ENCODE data around the gene CNOT6. TPM values are rescaled to one million over a fixed set of nuclear protein-coding genes. Genes with fewer than 3 reads are reported as not detected.
A peak's percentile ranks its signal among the peaks of the same experiment; 100 is the strongest.

Gene CNOT6
- total RNA-seq, 1 donor from 2014 or later: 21.7 TPM

GRCh38 chr5:180601591-180602480 is 107.7 kb downstream of the CNOT6 start:
- Histone ChIP-seq H3K4me1 (no peaks in the 10 kb centered on the region), H3K27ac (no peak overlapping the region), H3K36me3 (no peaks in the 10 kb centered on the region), H3K4me3 (no peak overlapping the region), H3K27me3 (no peaks in the 10 kb centered on the region), H3K9me3 (no peaks in the 10 kb centered on the region)
- TF ChIP-seq, protein P1, sequence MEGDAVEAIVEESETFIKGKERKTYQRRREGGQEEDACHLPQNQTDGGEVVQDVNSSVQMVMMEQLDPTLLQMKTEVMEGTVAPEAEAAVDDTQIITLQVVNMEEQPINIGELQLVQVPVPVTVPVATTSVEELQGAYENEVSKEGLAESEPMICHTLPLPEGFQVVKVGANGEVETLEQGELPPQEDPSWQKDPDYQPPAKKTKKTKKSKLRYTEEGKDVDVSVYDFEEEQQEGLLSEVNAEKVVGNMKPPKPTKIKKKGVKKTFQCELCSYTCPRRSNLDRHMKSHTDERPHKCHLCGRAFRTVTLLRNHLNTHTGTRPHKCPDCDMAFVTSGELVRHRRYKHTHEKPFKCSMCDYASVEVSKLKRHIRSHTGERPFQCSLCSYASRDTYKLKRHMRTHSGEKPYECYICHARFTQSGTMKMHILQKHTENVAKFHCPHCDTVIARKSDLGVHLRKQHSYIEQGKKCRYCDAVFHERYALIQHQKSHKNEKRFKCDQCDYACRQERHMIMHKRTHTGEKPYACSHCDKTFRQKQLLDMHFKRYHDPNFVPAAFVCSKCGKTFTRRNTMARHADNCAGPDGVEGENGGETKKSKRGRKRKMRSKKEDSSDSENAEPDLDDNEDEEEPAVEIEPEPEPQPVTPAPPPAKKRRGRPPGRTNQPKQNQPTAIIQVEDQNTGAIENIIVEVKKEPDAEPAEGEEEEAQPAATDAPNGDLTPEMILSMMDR (IDR thresholded peaks at IDR 0.05): no peak
- ATAC-seq (no peak), DNase-seq (peak; percentile 58)
- intact Hi-C loops (cut with DNase I): no loop called here

GRCh38 chr5:180602481-180603075 is 108.4 kb downstream of the CNOT6 start:
- Histone ChIP-seq H3K27ac (no peak overlapping the region), H3K27me3 (no peaks in the 10 kb centered on the region), H3K4me1 (no peaks in the 10 kb centered on the region), H3K36me3 (no peaks in the 10 kb centered on the region), H3K9me3 (no peaks in the 10 kb centered on the region), H3K4me3 (no peak overlapping the region)
- intact Hi-C loops (cut with DNase I): no loop called here
- TF ChIP-seq, protein P1 (IDR thresholded peaks at IDR 0.05): no peak
- DNase-seq: peak; percentile 51
- no peak for ATAC-seq

GRCh38 chr5:180603076-180603594 is 109.0 kb downstream of the CNOT6 start:
- peak; percentile 56 for DNase-seq

GRCh38 chr5:180604271-180604670 is 110.1 kb downstream of the CNOT6 start:
- Histone ChIP-seq H3K4me3 (no peak overlapping the region), H3K4me1 (no peaks in the 10 kb centered on the region), H3K9me3 (no peaks in the 10 kb centered on the region), H3K27me3 (no peaks in the 10 kb centered on the region), H3K27ac (no peak overlapping the region), H3K36me3 (no peaks in the 10 kb centered on the region)
- DNase-seq (peak; percentile 46), ATAC-seq (no peak)
- intact Hi-C loops (cut with DNase I): no loop called here
- TF ChIP-seq, protein P1 (IDR thresholded peaks at IDR 0.05): no peak

More at GRCh38 chr5:180603076-180603594, 109.0 kb downstream of the CNOT6 start:
- no peak for ATAC-seq
- TF ChIP-seq, protein P1 (IDR thresholded peaks at IDR 0.05): no peak
- H3K27ac ChIP-seq: no peak overlapping the region
- H3K4me3 ChIP-seq: no peak overlapping the region
- intact Hi-C loops (cut with DNase I): no loop called here
- no peaks in the 10 kb centered on the region for H3K36me3 ChIP-seq
- no peaks in the 10 kb centered on the region for H3K4me1 ChIP-seq
- H3K27me3 ChIP-seq: no peaks in the 10 kb centered on the region
- H3K9me3 ChIP-seq: no peaks in the 10 kb centered on the region

DNA sequence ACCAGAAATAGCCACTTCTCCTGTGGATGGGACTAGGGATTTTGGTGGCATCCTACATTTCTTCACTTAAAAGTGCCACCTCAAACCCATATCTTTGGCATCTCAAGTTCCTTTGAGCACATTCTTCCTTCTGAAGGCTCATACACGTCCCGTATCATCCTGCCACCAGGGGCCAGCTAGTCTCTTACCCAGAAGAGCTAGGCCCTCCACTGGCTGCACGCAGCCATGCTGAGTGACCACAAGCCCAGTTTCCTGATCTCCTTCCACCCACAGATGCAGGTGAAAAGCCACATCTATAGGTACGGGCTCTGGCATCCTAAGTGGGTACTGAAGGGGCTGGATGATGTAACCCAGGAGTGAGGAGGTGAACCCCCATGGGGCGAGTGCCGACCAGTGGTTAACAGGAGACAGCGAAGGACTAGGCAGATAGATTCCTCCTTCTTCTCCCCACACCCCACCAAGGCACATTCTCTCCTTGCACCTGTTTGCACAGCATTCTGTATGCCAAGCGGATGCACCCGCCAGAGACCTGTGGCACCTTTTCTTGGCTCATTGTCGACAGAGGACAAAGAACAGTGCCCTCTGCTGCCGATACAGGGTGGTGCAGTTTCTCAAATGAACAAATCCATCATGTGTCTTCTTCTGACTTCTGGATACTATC is 111.5 kb downstream of the CNOT6 start:
- DNase-seq (peak; percentile 78), ATAC-seq (peak; percentile 78)
- TF ChIP-seq, protein P1 (IDR thresholded peaks at IDR 0.05): peak; percentile 69
- Histone ChIP-seq H3K4me1 (no peaks in the 10 kb centered on the region), H3K27ac (no peak overlapping the region), H3K4me3 (no peak overlapping the region), H3K36me3 (no peaks in the 10 kb centered on the region), H3K27me3 (no peaks in the 10 kb centered on the region), H3K9me3 (no peaks in the 10 kb centered on the region)
- intact Hi-C loops (cut with DNase I): no loop called here

All from upper lobe of right lung (tissue), 1 donor.